ENCODE measurements around the gene NOTCH1. TPM values are rescaled to one million over a fixed set of nuclear protein-coding genes. Genes with fewer than 3 reads are reported as not detected.

NOTCH1 gene
- total and polyA plus RNA-seq, 2 of the 4 experiments (the other 2 are of a cell fraction) = 1.8 to 6.0 TPM

- H4K20me1 ChIP-seq (ENCODE audit: insufficient read depth, low read length) = peaks cover 22% of the 10 kb centered on the region
- WGBS, 2 experiments (ENCODE audit: extremely low coverage in 2 of 2, insufficient read length in 1 of 2) = 96% methylated on average over 16 of the region's 27 CpGs; no CpG with 5 or more reads in 1 of the 2 experiments
Measured at GRCh38 chr9:136447173-136447778, 98.6 kb downstream of the NOTCH1 start.

More at GRCh38 chr9:136447173-136447778, 98.6 kb downstream of the NOTCH1 start:
- dilution Hi-C loops (cut with HindIII; ENCODE audit: low sequenced_read_pairs, unreplicated experiment) = no loop called here
- Histone ChIP-seq H2BK20ac (ENCODE audit: low read depth, low read length) (no peak overlapping the region), H3K9me1 (ENCODE audit: insufficient read depth, low read length) (no peaks in the 10 kb centered on the region), H3K4ac (ENCODE audit: low read depth, low read length) (no peak overlapping the region), H3K27ac (ENCODE audit: insufficient read depth, low read length) (no peak overlapping the region), H4K91ac (ENCODE audit: insufficient read depth, low read depth, low read length) (no peak overlapping the region), H2AK9ac (replicated peaks; ENCODE audit: low read depth, low read length, poor library complexity) (no peak overlapping the region), H3K9ac (ENCODE audit: low read depth, low read length) (no peak overlapping the region), H2AFZ (replicated peaks; ENCODE audit: low read length, poor library complexity) (no peak overlapping the region), H3K9me3 (ENCODE audit: control insufficient read depth, insufficient read depth, low read length) (no peaks in the 10 kb centered on the region), H3K14ac (replicated peaks; ENCODE audit: low read depth, low read length) (no peak overlapping the region), H2BK120ac (ENCODE audit: low read depth, low read length) (no peak overlapping the region), H3K4me1 (ENCODE audit: control insufficient read depth, insufficient read depth, low read length) (no peaks in the 10 kb centered on the region), H3K4me3 (ENCODE audit: insufficient read depth, low read depth, low read length) (no peak overlapping the region), H4K8ac (ENCODE audit: low read depth in 2 of 2, low read length in 2 of 2) (no peak overlapping the region), H3K36me3 (ENCODE audit: control insufficient read depth, insufficient read depth, low read length) (peaks cover 84% of the 10 kb centered on the region), H4K5ac (ENCODE audit: low read depth, low read length) (no peak overlapping the region), H3K56ac (ENCODE audit: extremely low read depth, insufficient read depth, low read length) (no peak overlapping the region), H3K18ac (ENCODE audit: low read depth, low read length) (no peak overlapping the region), H2AK5ac (ENCODE audit: low read depth, low read length) (no peak overlapping the region), H3K4me2 (ENCODE audit: low read depth, low read length) (no peak overlapping the region), H2BK5ac (ENCODE audit: low read depth, low read length, poor library complexity, severe bottlenecking) (no peak overlapping the region), H3K23ac (ENCODE audit: low read depth, low read length) (no peak overlapping the region), H3K79me1 (ENCODE audit: low read depth in 1 of 2, low read length in 2 of 2) (peaks cover 15 to 39% of the 10 kb centered on the region in 2 experiments; a peak in 3 of 4 replicates), H3K27me3 (ENCODE audit: control insufficient read depth, insufficient read depth, low read length) (no peaks in the 10 kb centered on the region), H2BK15ac (ENCODE audit: low read depth, low read length) (no peak overlapping the region)
- TF ChIP-seq CEBPB (IDR thresholded peaks at IDR 0.05; ENCODE audit: low read depth, low read length) = no peak
- no peak for TF ChIP-seq MAZ (IDR thresholded peaks at IDR 0.05; ENCODE audit: borderline replicate concordance, low read depth, low read length)
- no peak for TF ChIP-seq POLR2A (IDR thresholded peaks at IDR 0.05; ENCODE audit: low read depth, low read length)
- no peak for TF ChIP-seq MAFK (IDR thresholded peaks at IDR 0.05; ENCODE audit: low read depth, low read length)
- TF ChIP-seq FOS (IDR thresholded peaks at IDR 0.05; ENCODE audit: low read depth, low read length) = no peak
- no TSS peak for BruUV-seq (replicated peaks)
- DNase-seq = no peak
- ATAC-seq (ENCODE audit: low read depth) = no peak
- ChIA-PET POLR2A (ENCODE audit: unreplicated experiment) (no interaction called here), CTCF (no interaction called here)
- in situ Hi-C loops (cut with MboI; ENCODE audit: low sequenced_read_pairs) = no loop called here
- intact Hi-C loops (cut with micrococcal nuclease) = no loop called here

Data from IMR-90 (cell line).